Middle frontal gyrus (tissue), 1 donor: ENCODE data around the gene AGA.

Experiments used
- DNase-seq: peaks from one replicate; pipeline ENCODE4 v3.0.0-alpha.2; 2015; ENCODE audit warnings: low spot score; ENCODE audit errors: extremely low spot score

The AGA gene

GRCh38 chr4:177447417-177448004 lies 5.3 kb upstream of the AGA start:
- no peak for DNase-seq

DNA sequence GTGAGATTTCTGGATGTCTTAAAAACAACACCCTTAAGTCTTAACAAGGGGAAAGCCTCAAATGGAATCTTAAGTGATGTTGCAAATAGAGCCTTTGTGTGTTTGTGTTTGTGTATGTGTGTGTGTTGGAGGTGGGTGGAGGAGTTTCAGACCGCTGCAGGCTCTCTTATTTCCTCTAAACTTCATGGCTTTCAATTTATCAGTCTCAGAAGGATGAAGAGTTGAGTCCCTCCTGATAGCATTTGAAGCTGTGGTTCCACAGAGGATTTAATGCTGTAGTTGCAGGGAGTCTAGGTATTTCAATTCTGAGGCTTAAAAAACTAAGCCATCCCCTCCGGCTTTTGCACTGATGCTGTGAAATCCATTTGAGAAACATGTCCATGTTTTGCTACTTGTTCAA lies 4.3 kb upstream of the AGA start:
- DNase-seq = no peak

GRCh38 chr4:177444911-177445736 lies 2.9 kb upstream of the AGA start:
- DNase-seq = no peak

- no peak for DNase-seq
Observed at GRCh38 chr4:177441061-177441802, 1.0 kb downstream of the AGA start.

- DNase-seq = no peak
Observed at GRCh38 chr4:177436456-177436855, 5.8 kb downstream of the AGA start.

GRCh38 chr4:177434667-177435066 lies 7.6 kb downstream of the AGA start:
- DNase-seq = no peak

DNA sequence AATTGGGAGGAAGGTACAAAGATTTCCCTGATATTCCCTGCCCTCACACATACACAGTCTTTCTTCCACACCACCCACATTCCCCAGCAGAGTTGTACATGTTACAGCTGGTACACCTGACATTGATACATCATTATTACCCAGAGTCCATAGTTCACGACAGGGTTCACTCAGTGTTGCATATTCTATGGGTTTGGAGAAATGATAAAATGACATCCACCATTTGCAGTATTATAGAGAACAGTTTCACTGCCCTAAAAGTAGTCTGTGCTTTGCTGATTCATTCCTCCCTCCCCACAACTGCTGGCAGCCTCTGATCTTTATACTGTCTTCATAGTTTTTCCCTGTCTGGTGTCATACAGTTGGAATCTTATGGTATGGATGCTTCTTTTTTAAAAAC lies 15.0 kb downstream of the AGA start:
- no peak for DNase-seq

- no peak for DNase-seq
Observed at GRCh38 chr4:177419434-177419833, 22.8 kb downstream of the AGA start.

GRCh38 chr4:177413656-177414055 lies 28.6 kb downstream of the AGA start:
- no peak for DNase-seq

GRCh38 chr4:177413076-177413475 lies 29.2 kb downstream of the AGA start:
- DNase-seq = no peak

DNA sequence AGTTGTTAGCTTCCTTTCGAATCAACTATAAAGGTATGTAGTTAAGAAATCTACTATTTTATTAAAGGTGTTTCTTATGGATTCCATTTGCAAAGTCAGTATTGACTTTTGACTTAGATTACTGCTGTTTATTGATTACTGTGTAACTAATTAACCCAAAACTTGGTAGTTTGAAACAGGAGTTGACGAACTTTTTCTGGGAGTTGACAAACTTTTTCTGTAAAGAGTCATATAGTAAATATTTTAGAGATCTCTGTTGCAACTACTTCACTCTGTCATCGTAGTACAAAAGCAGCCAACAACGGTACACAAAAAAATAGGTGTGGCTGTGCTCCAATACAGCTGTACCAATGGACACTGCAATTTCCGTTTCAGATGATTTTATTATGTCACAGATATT lies 30.2 kb downstream of the AGA start:
- no peak for DNase-seq

DNA sequence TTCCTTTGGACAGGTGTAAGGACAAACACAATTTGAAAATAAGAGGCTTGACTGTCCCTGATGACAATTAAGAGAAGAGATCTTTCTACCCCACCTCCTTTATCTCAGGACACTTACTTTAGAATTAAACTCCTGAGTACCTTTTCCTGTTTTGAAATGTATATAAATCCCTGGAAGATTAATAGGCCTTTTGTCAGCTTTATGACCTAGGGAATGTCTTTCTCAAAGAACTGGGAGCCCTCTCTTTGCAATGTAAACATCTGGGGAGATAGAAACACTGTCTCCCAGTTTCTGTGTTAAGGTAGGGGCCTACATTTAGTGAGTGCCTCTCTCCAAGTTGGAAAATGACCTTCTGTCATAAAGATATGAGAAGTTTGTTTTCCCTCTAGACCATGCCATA lies 31.7 kb downstream of the AGA start:
- no peak for DNase-seq

DNA sequence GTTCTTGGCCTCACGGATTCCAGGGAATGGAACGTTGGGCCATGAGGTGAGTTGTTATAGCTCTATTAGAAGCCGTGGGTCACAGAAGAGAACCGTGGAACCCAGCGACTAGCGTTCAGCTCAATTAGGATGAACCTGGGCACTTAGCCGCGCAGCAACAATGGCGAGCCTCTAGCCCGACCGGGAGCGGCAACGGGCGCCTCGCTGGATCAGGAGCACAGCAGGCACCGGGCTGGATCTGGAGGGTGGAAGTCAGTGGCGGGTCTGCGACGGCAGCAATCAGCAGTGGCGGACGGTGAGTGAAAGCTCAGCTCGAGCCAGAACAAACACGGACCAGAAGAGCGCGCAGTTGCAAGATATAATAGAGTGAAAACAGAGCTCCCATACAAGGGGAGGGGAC lies 34.2 kb downstream of the AGA start:
- no peak for DNase-seq

- DNase-seq = no peak
Observed at GRCh38 chr4:177405508-177405907, 36.7 kb downstream of the AGA start.

DNA sequence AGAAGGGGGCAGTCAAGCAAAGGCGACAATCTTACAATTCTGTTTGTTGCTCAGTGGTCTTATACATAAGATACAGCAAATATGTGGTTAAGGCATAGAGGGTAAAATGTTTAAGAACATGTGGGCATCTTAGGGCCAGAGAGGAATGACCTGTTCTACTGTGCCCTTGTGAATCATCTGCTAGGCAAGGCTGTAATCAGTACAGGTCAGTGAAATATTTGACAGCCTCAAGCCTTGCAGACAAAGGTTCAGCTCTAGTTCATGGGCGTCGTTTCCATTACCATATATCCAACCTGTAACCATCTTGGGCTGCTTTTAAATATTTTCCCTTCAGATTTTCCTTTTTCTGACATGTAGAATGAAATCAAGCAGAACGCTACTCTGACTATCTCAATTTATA lies 37.3 kb downstream of the AGA start:
- no peak for DNase-seq

DNA sequence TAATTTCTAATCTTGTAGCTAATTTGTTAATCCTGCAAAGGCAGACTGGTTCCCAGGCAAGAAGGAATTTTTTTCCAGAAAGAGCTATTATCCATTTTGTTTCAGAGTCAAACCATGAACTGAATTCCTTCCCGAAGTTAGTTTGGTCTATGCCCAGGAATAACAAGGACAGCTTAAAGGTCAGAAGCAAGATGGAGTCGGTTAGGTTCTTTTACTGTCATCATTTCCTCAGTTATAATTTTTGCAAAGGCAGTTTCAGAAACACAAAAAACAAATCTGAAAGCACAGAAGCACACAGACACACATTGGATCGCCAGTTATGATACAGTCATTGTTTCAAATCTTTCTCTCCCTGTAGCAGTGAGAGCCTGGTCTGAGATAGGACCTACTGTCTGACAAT lies 37.9 kb downstream of the AGA start:
- no peak for DNase-seq

GRCh38 chr4:177403746-177404145 lies 38.5 kb downstream of the AGA start:
- no peak for DNase-seq

DNA sequence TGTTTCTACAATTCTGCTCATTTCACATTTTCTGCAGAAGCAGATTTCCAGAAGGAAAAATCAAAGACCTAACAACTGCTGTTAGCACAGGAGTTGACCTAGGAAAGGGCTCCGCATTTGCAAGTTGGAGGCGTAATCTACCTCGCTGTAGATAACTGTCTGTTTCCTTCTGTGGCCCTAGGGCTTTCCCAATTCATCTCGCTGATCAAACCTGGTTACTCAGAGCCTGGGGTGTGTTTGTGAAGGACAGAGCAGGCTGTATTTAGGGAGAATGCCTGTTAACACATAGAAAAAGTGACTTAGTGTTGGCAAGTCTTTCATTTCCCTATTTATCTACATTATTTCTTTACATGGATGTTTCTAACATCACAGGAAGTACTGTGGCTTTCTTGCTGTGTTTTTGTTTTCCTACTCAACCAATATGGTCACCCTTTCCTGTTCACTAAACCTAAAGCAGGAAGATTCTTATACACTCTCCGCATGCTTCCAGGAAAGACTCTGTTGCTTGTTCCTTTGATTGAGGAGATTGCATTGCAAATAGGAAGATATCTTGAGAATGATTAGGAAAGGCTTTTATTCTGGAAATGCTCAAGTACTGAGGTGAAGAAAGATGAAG lies 40.5 kb downstream of the AGA start:
- DNase-seq = no peak

GRCh38 chr4:177400030-177400429 lies 42.2 kb downstream of the AGA start:
- no peak for DNase-seq

DNA sequence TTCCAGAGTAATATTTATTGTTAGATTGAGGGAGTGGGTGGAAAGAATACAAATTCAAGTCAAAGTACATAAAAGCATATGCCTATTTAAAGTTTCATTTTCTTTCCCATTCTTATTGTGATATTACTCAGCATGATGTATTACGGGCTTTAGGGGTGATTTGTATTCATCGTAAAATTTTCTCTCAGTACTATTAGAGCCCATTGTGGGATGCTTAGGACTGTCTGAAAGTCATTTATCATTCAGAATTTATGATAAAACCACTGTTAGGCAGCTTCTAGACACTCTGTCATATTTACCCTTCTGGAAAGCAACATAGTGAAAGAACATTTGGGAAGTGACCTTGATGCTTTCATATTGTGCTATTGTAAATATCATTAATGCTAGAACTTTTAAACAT lies 45.9 kb downstream of the AGA start:
- no peak for DNase-seq

DNA sequence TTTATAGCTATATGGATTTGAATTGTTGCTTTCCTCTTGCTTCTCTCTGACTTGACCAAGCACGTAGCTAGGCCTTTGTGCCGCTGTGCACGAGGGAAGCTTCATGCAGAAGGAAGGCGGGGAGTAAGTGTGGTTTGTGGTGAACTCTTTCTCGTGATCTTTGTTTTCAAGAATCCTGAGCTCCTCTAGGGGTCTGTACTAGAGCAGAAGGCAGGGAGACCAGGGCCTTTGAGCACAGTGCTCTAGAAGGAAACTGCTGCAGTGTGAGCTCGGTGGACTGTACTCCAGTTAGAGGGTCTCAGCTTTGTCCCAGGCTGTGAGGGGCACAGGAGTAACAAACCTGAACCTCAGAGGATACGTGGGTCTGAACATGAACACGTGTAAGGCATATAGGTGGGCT lies 49.0 kb downstream of the AGA start:
- DNase-seq = no peak

DNA sequence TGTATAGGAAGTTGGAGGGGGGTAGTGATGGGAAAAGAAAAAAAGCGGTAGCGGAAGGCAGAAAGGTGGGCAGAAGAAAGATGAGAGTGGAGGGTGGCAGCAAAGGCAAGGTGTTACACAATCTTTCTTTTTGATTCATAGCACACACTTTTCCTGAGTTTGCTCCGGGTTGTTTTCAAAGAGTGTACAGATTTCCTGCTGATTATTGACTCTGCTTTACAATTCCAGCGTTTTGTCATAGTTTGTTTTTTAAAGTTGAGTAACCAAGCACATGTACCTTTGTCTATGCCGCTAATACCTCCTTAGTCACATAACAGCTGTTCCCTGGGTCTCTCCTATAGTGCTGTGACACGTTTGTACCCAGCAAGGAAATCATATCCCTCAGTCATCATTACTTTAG lies 50.3 kb downstream of the AGA start:
- no peak for DNase-seq
